ENCODE data around the gene KRTAP10-4. TPM values are rescaled to one million over a fixed set of nuclear protein-coding genes. Genes with fewer than 3 reads are reported as not detected.

KRTAP10-4 gene
- total and polyA plus RNA-seq, 10 of the 15 experiments (the other 5 are each of a cell fraction or from before 2014, with no cell fraction given): not detected

DNA sequence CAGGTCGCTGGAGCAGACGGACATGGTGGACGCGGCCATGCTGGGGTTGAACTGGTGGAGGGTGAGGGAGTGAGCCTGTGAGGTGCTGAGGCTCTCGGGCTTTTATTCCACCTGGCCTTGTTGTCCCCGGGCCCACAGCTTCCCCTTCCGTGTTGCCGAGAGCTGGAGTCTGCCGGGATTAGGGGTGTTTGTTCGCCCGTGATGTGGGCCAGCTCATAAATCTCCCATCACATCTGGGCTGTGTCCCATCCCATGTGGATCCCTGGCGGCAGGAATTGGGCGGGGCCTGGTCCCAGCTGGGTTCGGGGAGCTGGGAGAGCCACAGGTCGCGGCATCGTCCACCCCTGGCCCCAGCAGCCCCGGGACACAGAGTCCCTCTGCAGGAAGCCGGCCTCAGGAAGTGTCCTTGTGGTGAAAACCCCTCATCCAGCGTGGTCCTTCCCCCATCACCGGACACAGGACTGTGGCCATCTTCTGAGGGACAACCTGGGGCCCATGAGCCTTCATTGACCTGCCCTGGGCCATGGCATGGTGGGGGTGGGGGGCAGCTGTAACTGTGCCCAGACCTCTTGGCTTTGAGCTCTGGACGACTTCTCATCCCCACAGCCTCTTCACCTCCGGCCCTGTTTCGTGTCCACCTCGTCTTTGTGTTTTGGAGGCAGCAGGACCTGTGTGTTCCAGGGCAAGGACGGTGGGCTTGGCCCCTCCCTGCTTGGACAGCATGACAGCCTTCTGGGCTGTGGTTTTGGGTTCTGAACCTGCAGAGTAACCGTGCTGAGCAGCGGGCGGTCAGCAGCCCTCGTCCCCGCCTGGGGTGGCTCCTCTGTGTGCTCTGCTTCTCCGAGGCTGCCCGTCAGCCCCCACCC lies 19.1 kb downstream of the KRTAP10-4 start, which contains the start of gene KRTAP10-6 (continued):
- TF ChIP-seq PAX5 (IDR thresholded peaks at IDR 0.05; ENCODE audit: borderline replicate concordance, low read depth, low read length): no peak
- no peak for TF ChIP-seq GABPA (IDR thresholded peaks at IDR 0.05; ENCODE audit: low read depth)
- no peak for TF ChIP-seq HCFC1 (IDR thresholded peaks at IDR 0.05; ENCODE audit: low read length)
- no peak for TF ChIP-seq PAX8 (IDR thresholded peaks at IDR 0.05)
- TF ChIP-seq, protein P1, sequence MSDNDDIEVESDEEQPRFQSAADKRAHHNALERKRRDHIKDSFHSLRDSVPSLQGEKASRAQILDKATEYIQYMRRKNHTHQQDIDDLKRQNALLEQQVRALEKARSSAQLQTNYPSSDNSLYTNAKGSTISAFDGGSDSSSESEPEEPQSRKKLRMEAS (IDR thresholded peaks at IDR 0.05; ENCODE audit: low read depth, low read length): no peak
- TF ChIP-seq TBL1XR1 (IDR thresholded peaks at IDR 0.05; ENCODE audit: low read depth, low read length): no peak
- no peak for TF ChIP-seq CHD1 (IDR thresholded peaks at IDR 0.05; ENCODE audit: low read depth, low read length)
- no peak for TF ChIP-seq ZNF274 (IDR thresholded peaks at IDR 0.05; ENCODE audit: insufficient read depth, insufficient read length)
- TF ChIP-seq HDGF (IDR thresholded peaks at IDR 0.05): no peak

DNA sequence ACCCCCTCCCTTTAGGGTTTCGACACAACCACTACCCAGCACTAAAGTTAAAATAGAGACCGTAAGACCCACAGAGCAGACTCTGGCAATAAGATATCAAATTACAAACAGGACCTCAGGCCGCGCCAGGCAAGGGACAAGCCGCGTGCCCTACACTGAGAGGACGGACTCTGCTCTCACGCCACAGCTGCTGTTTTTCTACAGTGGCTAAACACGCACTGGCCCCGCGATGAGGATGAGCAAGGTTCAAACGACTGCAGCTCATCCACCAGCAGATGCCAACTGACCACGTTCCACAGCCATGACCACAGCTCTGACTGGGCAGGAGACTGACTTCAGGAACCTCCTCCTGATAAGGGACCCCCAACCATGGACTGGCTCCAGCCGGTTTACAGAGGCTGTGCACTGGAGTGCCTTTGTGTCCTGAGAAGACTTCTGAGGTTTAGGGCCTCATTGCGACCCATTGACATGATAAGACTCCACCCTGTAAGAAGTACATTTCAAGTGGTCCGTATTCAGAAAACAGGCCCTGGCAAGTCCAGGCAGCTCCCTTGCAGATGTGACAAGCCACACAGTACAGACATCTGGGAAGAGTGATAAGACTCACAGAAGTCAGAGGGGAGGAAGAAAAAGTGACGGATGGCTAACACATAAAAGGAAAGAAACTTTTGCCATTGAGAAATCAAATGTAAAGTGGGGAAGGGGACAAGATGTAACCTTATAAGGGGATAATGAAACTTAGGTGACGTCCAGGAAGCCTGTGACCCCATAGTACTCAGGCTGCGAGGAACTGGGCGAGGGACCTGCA lies 20.3 kb downstream of the KRTAP10-4 start:
- ChIA-PET RAD21 (ENCODE audit: unreplicated experiment) (interaction anchor here (0.6 kb wide), 1 partner anchor 338 kb away, joined by 3 read pairs; no protein-coding TSS in a partner anchor), POLR2A (no interaction called here), SMC1A (ENCODE audit: uncharacterized antibody, unreplicated experiment) (no interaction called here), CTCF (no interaction called here)
- no peak for FAIRE-seq
- in situ Hi-C loops (cut with MboI): no loop called here
- 58% methylated on average over 20 of the region's 20 CpGs for WGBS (ENCODE audit: insufficient coverage, insufficient replicate concordance, low lambda C conversion rate, missing lambda C conversion rate)
- no peaks in the 10 kb centered on the region for H3K27me3 ChIP-seq (replicated peaks in 1 of 2; ENCODE audit: control insufficient read depth in 2 of 2, insufficient read depth in 2 of 2, low read length in 1 of 2)
- no peaks in the 10 kb centered on the region for H3K79me2 ChIP-seq (ENCODE audit: control insufficient read depth, insufficient read depth, low read length)
- no peaks in the 10 kb centered on the region for H3K4me1 ChIP-seq (ENCODE audit: control insufficient read depth, insufficient read depth, low read length)
- intact Hi-C loops (cut with micrococcal nuclease; ENCODE audit: unreplicated experiment): no loop called here
- H4K20me1 ChIP-seq (ENCODE audit: control insufficient read depth, insufficient read depth): no peaks in the 10 kb centered on the region
- no peak for DNase-seq (ENCODE audit: low read depth, low spot score)
- no peaks in the 10 kb centered on the region; the same call in 2 of the 3 replicates for H3K9me3 ChIP-seq (replicated peaks; ENCODE audit: control insufficient read depth, insufficient read depth, low read length)
- no peak overlapping the region for H2AFZ ChIP-seq (ENCODE audit: control insufficient read depth, low read depth, low read length)
- no peak overlapping the region for H3K4me3 ChIP-seq
- no peaks in the 10 kb centered on the region for H3K36me3 ChIP-seq (ENCODE audit: control insufficient read depth in 2 of 2, insufficient read depth in 2 of 2, low read length in 1 of 2)
- no TSS peak for BruUV-seq (replicated peaks)
- H3K4me2 ChIP-seq (ENCODE audit: control insufficient read depth, insufficient read depth): no peak overlapping the region
- H3K27ac ChIP-seq (ENCODE audit: control insufficient read depth, insufficient read depth): no peak overlapping the region
- H3K9ac ChIP-seq (ENCODE audit: control insufficient read depth, insufficient read depth, low read length): no peak overlapping the region
- no peak for ATAC-seq
- no peak for TF ChIP-seq YY1 (IDR thresholded peaks at IDR 0.05; ENCODE audit: low read depth, low read length)
- TF ChIP-seq NBN (IDR thresholded peaks at IDR 0.05): no peak
- TF ChIP-seq ZNF274 (IDR thresholded peaks at IDR 0.05; ENCODE audit: insufficient read depth, insufficient read length): no peak
- TF ChIP-seq, protein P2, sequence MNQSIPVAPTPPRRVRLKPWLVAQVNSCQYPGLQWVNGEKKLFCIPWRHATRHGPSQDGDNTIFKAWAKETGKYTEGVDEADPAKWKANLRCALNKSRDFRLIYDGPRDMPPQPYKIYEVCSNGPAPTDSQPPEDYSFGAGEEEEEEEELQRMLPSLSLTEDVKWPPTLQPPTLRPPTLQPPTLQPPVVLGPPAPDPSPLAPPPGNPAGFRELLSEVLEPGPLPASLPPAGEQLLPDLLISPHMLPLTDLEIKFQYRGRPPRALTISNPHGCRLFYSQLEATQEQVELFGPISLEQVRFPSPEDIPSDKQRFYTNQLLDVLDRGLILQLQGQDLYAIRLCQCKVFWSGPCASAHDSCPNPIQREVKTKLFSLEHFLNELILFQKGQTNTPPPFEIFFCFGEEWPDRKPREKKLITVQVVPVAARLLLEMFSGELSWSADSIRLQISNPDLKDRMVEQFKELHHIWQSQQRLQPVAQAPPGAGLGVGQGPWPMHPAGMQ (IDR thresholded peaks at IDR 0.05; ENCODE audit: borderline replicate concordance): no peak
- no peak for TF ChIP-seq RCOR1 (conservative IDR thresholded peaks at IDR 0.05; ENCODE audit: low read depth, low read length)
- TF ChIP-seq JUNB (IDR thresholded peaks at IDR 0.05): no peak
- no peak for TF ChIP-seq ESRRA (IDR thresholded peaks at IDR 0.05; ENCODE audit: low read length)
- TF ChIP-seq POLR2AphosphoS2 (IDR thresholded peaks at IDR 0.05; ENCODE audit: low read depth, low read length): no peak
- no peak for TF ChIP-seq CEBPB (IDR thresholded peaks at IDR 0.05; ENCODE audit: borderline replicate concordance in 1 of 2, low read depth in 2 of 2, low read length in 2 of 2)
- no peak for TF ChIP-seq PBX3 (IDR thresholded peaks at IDR 0.05; ENCODE audit: insufficient replicate concordance, low read depth, low read length)

All from GM12878 (cell line).